ENCODE results near the gene FOS.

The FOS gene

DNA sequence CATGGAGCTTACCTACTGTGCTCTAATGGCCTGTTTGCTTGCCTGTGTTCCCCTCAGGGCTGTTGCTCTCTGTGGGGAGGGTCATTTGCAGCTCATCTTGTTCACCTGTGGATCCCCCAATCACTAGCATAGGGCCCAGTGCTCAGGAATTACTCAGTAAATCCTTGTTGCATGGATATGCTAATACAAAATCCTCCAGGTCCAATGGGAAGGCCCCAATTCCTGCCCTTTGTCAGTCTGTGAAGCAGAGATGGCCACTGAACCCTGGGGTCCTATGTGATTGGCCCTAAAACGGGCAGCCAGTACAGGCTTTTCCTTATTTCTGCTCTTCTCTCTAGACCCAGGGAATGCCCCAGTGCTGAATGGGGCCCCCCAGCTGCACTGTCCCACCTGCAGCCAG is 44.1 kb downstream of the FOS start:
- DNase-seq, result no peak

DNA sequence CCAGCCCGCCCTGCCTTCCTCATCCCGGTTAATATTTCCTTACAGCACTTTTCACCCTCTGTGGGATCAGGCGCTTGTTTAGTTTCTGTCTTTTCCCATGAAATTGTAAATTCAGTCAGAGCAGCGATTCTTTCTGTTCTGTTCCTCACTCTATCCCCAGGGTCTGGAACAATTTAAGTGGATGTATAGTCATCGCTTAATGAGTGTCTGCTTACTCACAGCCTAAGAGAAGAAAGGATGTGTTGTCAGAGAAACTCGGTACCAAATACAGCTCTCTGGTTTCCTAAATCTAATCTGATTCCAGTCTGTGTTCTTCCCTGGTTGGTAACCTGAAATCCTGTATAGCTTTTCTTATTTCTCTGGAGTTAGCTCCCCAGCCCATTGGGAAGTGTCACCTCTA is 44.9 kb downstream of the FOS start:
- no peak for DNase-seq

DNA sequence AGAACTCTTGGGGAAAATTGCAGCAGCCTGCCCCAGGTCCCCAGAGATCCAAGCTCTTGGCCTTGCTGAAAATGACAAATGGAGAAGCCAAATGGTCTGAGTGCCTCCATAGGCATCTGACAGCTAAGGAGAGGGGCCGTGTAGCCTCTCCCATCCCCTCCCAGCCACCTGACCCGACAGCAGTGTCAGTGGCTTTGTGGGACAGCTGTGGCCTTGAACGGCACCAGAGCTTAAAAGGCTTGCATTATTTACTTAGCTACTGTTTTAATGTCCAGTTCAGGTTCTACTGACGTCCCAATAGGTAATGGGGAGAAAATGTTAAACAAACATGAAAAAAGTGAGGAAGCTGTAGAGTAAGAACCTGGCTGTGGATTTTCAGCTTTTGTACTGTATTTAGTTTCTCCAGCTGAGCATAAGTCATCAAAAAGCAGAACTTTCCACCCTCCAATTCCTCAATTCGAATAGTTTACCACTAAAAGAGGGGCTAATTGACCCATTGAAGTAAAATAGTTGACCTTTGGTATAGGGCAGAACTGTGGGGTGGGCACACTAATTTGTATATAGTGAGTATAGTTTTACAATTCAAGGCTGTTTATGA is 50.0 kb downstream of the FOS start:
- no peak for DNase-seq

DNA sequence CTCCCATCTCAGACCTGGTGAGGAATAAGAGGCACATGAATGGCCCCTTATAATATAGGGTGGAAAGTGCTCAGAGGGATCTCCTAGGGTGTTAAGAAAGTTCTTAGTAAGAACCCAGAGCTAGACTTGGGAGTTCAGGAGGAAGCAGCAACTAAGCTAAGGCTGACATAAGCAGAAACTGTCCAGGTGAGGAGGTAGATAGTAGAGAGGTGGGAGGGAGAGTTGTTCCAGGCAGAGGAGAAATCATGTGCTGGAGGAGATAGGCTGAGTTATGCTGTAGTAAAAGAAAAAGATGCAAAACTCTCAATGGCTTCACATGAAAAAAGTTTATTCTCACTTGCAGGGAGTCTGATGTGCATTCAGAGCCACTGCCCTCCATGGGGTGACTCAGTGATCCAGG is 50.7 kb downstream of the FOS start:
- DNase-seq, result no peak

DNA sequence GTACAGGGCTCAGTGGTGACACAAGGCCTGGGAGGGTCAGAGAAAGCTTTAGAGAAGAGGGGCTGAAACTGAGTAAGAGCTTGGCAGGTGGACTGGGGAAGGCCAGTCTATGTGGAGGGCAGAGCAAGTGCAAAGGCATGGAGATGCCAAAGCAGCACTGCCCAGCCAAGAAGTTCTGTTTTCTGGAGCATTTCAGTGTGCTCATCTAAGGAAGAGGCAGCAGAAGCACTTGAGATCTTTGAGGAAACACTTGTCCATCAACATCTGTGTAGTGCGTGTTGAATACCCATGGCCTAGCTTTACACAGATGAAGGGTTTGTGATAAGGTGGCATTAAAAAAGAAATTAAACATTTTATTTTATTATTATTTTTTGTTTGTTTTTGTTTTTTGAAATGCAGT is 52.8 kb downstream of the FOS start:
- DNase-seq, result no peak
